Hematopoietic multipotent progenitor cell treated with erythropoietin and hydrocortisone succinate and interleukin-3 and kit ligand, for 17 days (in vitro differentiated cells): ENCODE measurements around the gene GMDS.

Experiments used
- DNase-seq: peaks from one replicate; pipeline ENCODE4 v3.0.0-alpha.2; 2015; ENCODE audit warnings: low spot score

Gene GMDS

DNA sequence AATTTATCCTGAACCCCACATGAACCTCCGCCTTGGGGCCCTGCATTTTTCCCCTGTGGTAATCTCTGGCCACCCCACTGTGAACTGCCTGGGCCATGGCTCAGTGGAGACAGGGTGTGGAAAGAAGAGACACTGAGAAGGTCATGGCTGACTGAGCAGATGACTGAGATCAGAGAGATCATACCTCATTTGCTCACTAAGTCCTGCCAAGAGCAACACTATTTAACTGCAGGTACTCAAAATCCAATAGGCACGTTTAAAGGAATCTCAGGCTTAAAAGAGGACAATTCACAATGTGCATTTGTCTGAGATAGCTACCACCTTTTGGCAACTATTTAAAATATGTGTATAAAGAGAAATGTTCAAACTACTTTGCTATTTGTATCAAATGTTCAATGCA lies 305.0 kb downstream of the GMDS start:
- no peak for DNase-seq

GRCh38 chr6:1933292-1933691 lies 312.1 kb downstream of the GMDS start:
- DNase-seq, result no peak

DNA sequence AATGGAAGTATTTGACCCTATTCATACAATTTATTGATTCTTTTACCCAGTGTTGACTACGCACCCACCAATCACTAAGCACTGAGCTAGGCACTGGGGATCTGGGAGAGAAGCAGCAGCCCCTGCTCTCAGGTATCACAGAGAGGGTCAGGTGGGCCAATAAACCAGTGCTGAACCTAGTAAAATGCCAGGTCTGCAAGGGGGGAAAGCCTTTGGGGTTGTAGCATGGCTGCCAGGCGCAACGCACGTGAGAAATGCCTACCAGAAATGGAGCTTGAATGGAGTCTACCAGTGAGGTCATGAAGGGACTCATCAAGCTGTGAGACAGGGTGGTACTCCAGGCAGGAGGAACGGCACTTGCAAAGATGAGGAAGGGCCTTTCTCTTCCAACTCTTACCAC lies 313.6 kb downstream of the GMDS start:
- no peak for DNase-seq

DNA sequence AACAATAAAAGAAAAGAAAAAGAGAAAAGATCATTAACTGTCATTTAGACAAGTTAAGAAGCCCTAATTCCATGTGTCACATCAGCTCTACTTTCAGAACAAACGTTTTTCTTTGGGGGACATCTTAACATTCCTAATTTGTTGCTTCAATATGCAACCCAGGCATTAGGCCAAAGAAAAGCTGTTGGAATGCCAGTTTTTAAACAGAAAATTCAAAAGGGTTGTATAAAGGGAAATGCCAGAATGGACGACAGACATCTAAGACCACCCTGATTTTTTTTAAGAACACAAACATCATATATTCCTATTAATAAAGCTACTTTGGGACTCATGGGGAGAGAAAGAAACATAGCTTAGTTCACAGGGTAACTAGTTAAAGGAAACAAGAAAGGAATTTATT lies 315.0 kb downstream of the GMDS start:
- no peak for DNase-seq

GRCh38 chr6:1929931-1930330 lies 315.5 kb downstream of the GMDS start:
- no peak for DNase-seq

DNA sequence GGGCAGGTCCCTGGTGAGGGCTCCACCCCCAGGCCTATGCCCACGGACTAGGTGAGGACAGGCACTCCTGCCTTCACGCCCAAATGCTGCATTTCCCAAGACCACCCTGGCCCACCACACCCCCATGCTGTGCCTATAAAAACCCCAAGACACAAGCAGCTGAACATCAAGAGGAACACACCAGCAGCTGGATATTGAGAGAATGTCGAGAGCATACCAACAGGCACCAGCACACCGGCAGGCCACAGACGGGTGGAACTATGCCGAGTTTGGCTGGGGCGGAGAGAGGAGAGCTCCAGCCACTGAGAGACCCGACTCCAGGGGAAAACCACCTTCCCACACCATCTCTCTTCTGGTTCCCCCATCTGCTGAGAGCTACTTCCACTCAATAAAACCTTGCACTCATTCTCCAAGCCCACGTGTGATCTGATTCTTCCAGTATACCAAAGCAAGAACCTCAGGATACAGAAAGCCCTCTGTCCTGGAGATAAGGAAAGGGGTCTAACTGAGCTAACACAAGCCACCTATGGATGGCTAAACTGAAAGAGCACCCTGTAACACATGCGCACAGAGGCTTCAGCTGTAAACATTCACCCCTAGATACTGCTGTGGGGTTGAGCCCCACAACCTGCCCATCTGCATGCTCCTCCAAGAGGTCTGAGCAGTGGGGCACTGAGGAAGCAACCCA lies 319.5 kb downstream of the GMDS start:
- DNase-seq, result no peak

- DNase-seq, result no peak
Observed at GRCh38 chr6:1923449-1923848, 322.0 kb downstream of the GMDS start.

DNA sequence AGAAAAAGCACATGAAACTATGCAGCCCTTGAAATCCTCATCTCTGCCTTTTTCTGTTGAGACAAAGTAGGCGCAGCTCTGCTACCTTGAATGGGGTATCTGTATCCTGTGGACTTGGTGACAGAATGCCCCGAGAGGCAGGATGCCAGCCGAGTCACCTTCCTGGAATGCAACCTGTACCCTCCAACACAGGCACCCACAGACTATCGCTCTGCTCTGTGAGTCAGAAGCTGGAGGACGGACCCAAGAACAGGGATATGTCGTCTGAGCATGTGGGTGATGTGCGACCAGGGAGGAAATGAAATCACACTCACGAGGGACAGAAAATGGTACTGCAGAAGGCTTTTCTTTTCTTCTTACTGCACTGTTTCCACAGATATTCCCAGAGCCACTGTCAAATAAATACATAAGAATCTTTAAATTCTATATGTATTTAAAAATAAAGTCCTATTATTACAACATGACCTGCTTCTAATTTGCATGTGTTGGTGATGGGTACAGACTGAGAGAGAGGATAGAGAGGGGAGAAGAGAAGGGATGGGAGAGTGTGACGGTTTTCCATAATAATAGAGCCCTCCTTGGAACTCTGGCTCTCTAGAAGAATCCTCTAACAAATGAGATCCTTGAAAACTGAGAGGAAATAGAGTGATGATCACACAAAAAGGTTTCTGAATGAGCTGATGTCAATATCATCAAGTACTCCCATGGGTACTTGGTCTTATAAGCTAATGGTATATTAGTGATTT lies 327.6 kb downstream of the GMDS start:
- DNase-seq, result no peak

DNA sequence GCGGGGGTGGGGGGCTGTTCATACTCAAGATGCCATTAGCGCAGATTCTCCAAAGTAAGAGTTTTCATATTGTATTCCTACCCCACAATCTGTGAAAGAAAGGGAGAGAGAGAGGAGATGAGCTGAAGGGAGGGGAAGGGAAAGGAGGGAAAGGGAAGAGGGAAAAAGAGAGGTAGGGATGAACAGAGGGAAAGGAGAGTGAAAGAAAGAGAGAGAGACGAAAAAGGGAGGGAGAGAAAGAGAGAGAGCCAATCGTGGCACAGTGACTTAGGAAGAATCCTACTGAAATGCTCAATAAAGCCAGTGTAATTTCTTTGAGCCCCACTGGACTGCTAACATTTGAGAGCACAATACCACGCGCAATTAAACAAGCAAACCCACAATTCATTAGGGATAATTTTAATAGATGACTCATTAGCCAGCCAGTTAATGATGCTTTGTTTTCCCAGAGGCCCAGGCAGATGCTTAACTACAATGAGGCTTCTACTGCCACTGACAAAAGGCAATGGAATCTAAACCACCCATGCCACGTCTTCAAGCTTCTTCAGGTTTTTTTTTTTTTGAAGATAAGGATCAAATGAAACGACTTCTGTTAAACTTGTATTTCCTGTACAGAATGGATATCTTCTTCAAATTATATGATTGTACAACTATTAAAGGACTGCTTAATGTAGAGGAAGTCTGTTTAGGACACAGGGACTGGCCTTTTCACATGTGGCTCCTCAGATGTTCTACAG lies 328.9 kb downstream of the GMDS start:
- no peak for DNase-seq

DNA sequence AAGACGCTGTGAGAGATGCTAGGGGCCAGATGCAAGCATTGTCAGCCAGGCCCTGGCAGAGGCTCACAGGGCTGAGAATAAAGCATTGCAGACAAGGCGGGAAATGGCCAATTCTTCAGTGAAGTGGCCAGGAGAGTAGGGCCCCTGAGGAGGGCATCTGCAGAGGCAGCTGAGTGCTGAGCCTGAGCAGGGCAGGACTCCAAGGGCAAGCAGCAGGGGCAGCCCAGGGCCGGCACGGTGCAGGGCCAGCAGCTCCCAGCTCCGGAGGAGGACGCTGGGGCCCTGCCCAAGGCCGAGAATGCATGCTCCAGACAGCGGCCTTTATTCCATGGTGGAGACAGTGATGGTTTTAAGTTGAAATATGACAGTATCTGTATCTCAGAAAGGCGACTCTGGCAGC lies 330.2 kb downstream of the GMDS start:
- no peak for DNase-seq

DNA sequence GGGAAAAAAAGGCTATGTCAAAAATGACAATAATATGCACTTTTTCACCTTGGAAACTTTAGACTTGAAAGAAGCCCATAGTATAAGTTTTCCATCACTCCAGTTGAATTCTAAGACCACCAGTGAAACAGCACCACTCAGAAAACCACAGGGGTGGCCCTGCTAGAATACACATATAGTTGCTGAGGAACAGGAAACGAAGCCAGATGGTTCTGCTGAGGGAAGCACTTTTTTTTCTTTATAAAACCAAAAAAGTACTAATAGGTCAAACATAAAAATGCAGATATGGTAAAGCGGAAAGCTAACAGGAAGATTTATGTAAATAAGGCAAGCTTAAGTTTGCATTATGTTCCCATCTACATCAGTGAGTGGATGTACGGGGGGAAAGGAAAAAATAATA lies 331.8 kb downstream of the GMDS start:
- DNase-seq, result no peak

- DNase-seq, result no peak
Observed at GRCh38 chr6:1912731-1913130, 332.7 kb downstream of the GMDS start.

DNA sequence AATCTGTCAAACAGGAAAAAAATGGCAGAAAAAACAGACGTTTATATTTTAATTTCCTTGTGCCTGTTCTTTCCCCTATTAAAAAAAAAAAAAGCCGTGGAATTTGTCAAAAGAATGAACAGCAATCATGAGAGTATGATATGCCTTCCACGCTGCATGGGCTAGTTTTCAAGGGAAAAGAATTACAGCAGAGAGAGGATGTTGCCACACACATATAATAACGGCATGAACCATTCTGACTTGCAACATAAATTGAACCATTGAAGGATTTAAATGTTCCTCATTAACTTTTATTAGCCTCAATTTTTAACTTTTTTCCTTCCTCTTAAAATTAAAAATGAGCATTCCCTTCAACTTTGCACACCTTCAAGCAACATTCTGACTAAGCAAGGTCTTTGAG lies 333.9 kb downstream of the GMDS start:
- DNase-seq, result no peak

DNA sequence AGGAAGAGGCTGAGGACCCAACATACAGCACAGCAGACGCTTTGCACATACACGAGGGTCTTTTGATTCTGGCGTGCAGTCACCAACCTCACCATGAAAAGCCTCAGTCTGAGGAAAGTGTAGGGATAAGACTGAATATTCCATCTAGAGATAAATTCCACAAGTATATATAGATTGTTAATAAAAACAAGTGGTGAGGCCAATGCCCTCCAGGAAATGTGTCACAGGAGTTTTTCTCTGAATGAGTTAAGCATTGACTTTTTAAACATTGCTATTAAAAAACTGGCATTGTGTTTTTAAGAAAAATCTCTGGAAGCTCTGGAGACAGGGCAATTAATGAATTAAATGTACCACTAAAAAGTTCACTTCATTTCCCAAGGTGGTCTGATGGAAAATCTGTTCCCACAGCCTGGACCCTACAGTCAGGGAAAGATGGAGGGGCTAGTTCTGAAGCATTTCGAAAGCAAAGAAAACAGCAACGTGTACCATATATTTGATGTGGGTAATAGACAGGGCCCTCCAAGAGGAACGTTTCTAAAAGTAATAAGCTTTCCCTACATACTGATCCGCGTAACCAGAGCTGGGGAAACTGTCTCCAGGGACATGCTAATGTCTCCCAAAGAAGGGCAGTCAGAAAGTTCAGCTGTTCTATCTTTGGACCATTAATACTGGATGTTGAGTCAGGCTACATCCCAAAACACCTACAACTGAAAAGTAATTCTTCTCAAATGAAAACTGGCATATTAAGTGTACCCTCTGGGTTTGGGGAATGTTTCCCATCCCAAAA lies 334.6 kb downstream of the GMDS start:
- no peak for DNase-seq

DNA sequence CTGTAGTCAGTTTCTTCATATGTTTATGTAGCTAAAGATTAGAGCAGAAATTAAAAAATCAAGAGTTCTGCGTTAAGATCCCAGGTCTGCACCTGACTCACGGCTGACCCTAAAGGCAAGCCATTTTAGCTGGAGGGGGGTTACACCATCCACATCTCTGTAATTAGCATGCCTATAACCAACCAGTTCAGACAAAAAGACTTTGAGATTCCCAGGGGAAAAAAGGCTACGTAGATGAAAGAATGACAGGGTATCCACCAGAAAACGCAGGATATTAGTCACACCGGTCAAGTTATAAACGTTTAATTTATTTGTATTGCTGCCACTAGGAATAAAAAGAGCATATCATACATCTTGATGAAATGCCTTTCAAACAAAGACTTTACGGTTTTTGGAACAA lies 336.6 kb downstream of the GMDS start:
- no peak for DNase-seq

DNA sequence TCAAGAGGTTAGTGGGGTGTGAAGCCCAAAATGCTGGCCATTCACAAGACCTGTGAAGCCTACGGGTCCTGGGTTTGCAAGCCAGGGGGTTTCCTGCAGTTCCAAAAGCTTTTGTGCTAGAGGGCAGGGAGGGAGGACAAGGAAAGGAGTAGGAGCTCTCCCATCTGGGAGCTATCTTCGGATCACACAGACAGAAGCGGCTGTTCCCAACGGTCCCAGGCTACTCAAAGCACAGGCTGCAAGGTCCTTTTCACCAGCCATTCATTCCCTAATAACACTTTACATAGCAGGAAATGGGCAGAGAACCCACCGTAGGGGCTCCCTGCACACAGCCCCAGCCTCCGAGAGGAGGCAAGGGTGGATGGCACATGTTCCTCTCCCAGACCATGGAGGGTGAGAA lies 338.8 kb downstream of the GMDS start:
- no peak for DNase-seq

DNA sequence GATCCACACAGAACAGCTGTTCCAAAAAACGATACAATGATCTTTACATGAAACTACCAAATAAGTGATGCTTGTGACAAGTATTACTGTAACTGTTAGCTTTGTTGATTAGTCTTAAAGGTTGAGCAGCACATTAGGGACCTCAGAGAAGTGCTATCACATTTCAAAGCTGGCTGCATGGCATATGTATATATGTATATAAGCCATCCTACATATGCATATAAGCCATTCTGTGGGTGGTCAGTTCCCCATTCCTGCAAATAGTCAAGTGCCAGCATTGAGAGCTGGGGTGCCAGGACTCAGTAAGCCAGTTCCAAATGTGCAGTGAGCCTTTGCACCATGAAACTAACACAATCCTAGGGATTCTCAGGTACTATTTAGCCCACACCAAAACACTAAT lies 339.4 kb downstream of the GMDS start:
- no peak for DNase-seq

GRCh38 chr6:1904898-1905297 lies 340.5 kb downstream of the GMDS start:
- no peak for DNase-seq

DNA sequence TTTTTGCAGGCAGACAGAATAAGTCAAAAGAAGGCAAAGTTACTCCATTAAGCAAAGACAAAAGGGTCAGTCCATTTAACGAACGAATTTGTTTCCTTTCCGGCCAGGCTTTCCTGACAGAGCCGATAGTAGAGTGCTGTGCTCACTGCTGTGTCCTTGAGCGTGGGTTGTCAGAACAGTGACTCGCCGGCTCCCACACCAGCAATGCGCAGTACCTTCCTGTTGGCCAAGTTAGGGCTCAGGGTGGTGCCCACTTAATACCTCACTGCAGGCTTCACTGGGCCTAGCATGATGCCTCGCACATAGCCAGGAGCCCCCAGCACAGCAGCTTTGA lies 341.0 kb downstream of the GMDS start:
- DNase-seq, result no peak

DNA sequence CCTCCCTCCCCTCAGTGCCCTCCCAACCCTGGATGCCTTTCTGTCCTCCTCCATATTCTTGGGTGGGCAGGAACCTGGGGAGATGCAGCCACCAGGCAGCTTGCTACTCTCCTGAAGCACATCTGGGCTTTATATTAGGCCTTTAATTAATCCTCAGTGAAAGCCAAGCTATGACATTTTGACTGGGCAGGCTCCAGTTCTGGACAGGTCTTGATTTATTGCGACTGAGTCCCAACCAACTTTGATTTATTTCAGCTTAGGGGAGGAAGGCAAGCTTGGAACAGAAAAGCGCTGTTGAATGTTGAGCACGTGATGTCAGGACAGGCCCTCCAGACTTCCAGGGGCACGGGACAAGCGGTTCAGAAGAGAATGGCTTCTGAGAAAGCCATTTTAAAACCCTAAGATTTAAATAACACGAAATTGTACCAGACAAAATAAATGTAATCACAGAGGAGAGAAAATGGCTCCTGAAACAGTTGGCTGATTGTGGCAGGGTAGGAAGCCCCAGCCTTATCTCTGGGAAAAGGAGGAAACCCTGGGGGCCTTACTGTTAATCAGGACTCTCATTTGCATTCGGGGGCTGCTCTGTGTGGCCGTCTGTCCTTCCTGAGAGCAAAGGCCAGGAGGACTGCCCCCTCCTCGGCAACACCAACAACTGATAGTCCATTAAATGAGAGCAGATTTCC lies 341.5 kb downstream of the GMDS start:
- DNase-seq, result no peak

GRCh38 chr6:1901556-1901955 lies 343.8 kb downstream of the GMDS start:
- no peak for DNase-seq

- DNase-seq, result no peak
Observed at GRCh38 chr6:1896897-1897296, 348.5 kb downstream of the GMDS start.
